PFSK-1 (cell line): ENCODE measurements around the gene STAG3.

Source experiments
- FOXP2 ChIP-seq: optimal IDR thresholded peaks from 2 replicates; pipeline ENCODE3; 2011; ENCODE audit warnings: borderline replicate concordance, control low read depth, inconsistent platforms; ENCODE audit not compliant: insufficient read depth; ENCODE audit errors: extremely low read length, extremely low read depth
- POLR2AphosphoS5 ChIP-seq: IDR thresholded peaks from 2 replicates; pipeline ENCODE4 v1.6.1; 2012; ENCODE audit warnings: low read depth, mild to moderate bottlenecking, control low read depth, low read length, moderate library complexity
- REST ChIP-seq, 2 experiments: IDR thresholded peaks; 2 replicates each; pipeline versions ENCODE4 v1.6.1 to v1.8.0; 2011 to 2012; ENCODE audit warnings: low read depth in 2 of 2, low read length in 2 of 2, control low read depth in 1 of 2, inconsistent platforms in 1 of 2, mild to moderate bottlenecking in 1 of 2, moderate library complexity in 1 of 2; ENCODE audit not compliant: insufficient read depth in 1 of 2
- TAF1 ChIP-seq: IDR thresholded peaks from 2 replicates; pipeline ENCODE4 v1.6.1; 2012; ENCODE audit warnings: low read length, control low read depth, borderline replicate concordance; ENCODE audit not compliant: insufficient read depth

GRCh38 chr7:100171840-100172239 lies 5.9 kb upstream of the STAG3 start:
- no peak for TF ChIP-seq REST (IDR thresholded peaks at IDR 0.05; ENCODE audit: insufficient read depth in 1 of 2, low read depth in 2 of 2, low read length in 2 of 2)
- no peak for TF ChIP-seq POLR2AphosphoS5
- TF ChIP-seq FOXP2, result no peak
- no peak for TF ChIP-seq TAF1
